Breast epithelium (tissue), 3 donors: Measurements from ENCODE around the gene PDE6H.

ENCODE experiments used
- POLR2A ChIP-seq: fragments of 450-650 bp; IDR thresholded peaks from one replicate; pipeline ENCODE4 v1.6.1; 2016; ENCODE audit warnings: antibody characterized with exemption, mild to moderate bottlenecking, moderate library complexity
- POLR2AphosphoS5 ChIP-seq, 3 donors: sonication (generic); formaldehyde crosslinking; IDR thresholded peaks; one replicate each; pipeline ENCODE4 v1.6.1; 2017; ENCODE audit warnings: antibody characterized with exemption in 3 of 3
- TF ChIP-seq, protein P1 (sequence below), 3 donors: fragments of 450-650 bp; IDR thresholded peaks; one replicate each; pipeline ENCODE4 v1.5.1; 2016 to 2017; ENCODE audit warnings: antibody characterized with exemption in 3 of 3, mild to moderate bottlenecking in 3 of 3, moderate library complexity in 3 of 3

DNA sequence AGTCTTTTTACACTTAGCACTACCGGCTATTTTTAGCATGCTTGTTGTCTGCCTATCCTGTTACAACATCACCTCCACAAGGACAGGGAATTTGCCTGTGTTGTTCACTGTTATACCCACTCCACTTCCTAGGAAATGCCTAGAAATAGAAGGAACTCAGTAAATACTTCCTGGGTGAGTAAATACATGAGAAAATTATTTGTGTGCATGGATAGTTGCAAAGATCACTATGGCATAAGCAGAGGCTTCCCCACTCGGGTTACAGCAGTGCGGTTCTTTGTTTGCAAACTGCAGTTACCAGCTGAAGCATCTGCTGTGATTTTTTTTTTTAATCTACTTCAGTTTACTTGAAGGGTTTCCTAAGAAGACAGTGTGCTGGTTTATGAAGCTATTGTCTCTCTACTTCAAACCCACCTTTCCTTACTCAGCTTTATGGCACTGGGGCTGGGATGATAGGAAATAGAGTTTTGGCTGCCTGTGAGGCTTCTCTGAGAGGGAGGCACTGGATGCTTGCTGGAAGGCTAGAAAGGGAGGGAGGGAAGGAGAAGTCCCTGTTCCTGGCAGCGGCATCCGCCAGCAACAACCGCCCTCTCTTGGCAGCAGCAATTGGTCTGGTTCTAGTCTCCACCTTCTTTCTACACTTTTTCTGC, 29.0 kb downstream of the PDE6H start:
- no peak for TF ChIP-seq POLR2A
- TF ChIP-seq, protein P1, sequence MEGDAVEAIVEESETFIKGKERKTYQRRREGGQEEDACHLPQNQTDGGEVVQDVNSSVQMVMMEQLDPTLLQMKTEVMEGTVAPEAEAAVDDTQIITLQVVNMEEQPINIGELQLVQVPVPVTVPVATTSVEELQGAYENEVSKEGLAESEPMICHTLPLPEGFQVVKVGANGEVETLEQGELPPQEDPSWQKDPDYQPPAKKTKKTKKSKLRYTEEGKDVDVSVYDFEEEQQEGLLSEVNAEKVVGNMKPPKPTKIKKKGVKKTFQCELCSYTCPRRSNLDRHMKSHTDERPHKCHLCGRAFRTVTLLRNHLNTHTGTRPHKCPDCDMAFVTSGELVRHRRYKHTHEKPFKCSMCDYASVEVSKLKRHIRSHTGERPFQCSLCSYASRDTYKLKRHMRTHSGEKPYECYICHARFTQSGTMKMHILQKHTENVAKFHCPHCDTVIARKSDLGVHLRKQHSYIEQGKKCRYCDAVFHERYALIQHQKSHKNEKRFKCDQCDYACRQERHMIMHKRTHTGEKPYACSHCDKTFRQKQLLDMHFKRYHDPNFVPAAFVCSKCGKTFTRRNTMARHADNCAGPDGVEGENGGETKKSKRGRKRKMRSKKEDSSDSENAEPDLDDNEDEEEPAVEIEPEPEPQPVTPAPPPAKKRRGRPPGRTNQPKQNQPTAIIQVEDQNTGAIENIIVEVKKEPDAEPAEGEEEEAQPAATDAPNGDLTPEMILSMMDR (IDR thresholded peaks at IDR 0.05), result no peak
- TF ChIP-seq POLR2AphosphoS5 (IDR thresholded peaks at IDR 0.05), result no peak
